CD4-positive, alpha-beta T cell treated with Interleukin-17A for 4 hours (primary cell): ENCODE measurements around the gene CFD.
"Not testable (repeated sequence)": the region's sequence is repeated elsewhere in the genome, so short reads cannot be mapped to it uniquely, and the experiment has no call there.

ENCODE experiments used
- DNase-seq: peaks from one replicate; pipeline ENCODE4 v3.0.0-alpha.2; 2020; ENCODE audit warnings: mixed read lengths

The CFD gene

DNA sequence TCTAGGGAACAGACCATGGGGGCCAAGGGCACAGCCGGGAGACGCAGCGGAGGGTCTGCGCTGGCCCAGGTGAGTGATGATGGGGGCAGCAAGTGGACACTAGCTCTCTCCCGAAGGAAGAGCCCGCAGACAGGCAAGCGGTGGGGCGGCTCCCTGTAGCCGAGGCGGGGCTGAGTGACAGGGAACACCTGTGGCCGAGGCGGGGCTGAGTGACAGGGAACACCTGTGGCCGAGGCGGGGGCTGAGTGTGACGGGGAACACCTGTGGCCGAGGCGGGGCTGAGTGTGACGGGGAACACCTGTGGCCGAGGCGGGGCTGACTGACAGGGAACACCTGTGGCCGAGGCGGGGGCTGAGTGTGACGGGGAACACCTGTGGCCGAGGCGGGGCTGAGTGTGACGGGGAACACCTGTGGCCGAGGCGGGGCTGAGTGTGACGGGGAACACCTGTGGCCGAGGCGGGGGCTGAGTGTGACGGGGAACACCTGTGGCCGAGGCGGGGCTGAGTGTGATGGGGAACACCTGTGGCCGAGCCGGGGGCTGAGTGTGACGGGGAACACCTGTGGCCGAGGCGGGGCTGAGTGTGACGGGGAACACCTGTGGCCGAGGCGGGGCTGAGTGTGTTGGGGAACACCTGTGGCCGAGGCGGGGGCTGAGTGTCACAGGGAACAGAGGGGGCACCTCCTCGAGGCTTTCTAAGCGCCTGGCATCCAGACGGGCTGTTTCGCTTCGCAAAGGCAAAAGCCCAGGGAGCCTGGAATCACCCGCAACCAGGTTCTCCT lies 32.1 kb downstream of the CFD start:
- not testable (repeated sequence) for DNase-seq

DNA sequence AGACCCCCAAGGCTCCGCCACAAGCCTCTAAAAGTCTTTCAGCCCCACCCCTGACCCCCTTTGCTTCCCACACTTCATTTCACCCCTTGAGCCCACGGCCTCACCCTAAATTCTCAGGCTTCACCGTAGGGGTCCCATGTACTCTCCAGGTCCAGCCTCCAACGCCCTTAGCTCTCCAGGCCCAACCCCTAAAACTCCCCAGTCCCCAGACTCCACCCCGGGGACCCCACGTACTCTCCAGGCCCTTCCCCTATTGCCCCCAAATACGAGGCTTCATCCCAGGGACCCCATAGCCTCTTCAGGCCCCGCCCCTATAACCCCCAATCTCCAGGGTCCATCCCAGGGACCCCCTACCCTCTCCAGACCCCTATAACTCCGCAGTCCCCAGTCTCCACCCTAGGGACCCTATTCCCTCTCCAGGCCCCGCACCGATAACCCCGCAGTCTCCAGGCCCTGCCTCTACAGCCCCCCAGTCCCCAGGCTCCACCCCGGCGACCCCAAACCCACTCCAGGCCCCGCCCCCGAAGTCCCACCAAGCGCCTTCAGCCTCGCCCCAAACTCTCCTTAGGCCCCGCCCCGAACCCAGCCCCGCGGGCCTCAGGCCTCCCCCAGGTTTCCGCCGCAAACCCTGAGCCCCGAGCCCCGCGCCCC lies 32.9 kb downstream of the CFD start:
- no peak for DNase-seq

DNA sequence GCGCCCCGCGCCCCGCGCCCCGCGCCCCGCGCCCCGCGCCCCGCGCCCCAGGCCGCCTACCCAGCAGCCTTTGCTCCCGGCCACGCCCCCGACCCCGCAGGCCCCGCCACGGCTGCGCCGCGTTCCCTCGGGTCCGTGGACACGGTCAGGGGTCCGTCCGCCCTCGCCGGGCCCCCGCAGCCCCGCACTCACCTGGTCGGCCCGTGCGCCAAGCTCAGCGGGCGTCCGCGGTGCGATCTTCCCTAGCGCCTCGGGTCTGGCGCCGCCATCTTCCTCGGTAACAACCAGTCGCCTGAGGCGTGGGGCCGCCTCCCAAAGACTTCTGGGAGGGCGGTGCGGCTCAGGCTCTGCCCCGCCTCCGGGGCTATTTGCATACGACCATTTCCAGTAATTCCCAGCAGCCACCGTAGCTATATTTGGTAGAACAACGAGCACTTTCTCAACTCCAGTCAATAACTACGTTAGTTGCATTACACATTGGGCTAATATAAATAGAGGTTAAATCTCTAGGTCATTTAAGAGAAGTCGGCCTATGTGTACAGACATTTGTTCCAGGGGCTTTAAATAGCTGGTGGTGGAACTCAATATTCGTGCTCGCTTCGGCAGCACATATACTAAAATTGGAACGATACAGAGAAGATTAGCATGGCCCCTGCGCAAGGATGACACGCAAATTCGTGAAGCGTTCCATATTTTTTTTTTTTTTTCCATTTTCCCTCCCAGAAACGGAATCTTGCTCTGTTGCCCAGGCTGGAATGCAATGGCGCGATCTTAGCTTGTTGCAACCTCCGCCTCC lies 33.6 kb downstream of the CFD start, which contains the start of the genes MED16 and RNU6-9:
Gene MED16, minus strand, starts transcription at position 294 of the 796 bp plus-strand sequence. CDS start 2,056 bp downstream, outside the sequence.
Gene RNU6-9, plus strand, starts transcription at position 591 of the 796 bp plus-strand sequence.
- peak; percentile 93 for DNase-seq

DNA sequence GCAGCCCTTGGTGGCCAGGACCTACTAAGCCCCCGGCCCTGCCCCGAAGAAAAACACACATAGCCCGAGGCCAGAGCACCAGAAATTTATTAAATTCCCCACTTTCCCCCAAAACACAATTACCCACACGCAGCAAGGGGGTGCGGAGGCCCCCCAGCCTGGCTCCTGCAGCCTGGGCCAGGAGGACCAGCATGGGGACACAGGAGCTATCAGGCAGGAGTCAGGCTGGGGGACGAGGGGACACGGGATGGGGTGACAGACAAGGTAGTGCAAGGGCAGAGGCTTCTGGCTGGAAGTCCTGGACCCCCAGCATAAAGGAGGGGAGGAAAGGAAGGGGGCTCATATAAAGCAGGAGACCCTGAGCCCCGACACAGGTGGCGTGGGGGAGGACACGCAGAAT lies 37.0 kb downstream of the CFD start:
- no peak for DNase-seq

DNA sequence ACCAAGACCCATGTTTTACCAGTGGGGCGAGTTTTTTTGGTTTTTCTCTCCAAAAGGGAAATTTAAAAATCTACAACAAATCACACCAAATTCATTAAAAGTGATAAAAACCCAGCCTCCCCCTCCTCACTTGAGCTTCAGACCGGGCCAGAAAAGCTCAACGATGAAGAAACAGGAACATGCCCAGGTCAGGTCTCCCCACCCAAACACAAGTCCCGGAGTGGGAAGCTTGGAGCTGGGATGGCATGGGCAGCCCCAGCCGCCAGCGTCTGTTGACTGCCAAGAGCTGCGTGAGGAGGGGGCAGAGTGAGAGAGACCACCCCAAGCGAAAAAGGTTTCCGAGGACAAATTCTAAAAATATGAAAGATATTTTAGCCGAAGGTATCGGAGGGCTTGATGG lies 37.5 kb downstream of the CFD start:
- no peak for DNase-seq

DNA sequence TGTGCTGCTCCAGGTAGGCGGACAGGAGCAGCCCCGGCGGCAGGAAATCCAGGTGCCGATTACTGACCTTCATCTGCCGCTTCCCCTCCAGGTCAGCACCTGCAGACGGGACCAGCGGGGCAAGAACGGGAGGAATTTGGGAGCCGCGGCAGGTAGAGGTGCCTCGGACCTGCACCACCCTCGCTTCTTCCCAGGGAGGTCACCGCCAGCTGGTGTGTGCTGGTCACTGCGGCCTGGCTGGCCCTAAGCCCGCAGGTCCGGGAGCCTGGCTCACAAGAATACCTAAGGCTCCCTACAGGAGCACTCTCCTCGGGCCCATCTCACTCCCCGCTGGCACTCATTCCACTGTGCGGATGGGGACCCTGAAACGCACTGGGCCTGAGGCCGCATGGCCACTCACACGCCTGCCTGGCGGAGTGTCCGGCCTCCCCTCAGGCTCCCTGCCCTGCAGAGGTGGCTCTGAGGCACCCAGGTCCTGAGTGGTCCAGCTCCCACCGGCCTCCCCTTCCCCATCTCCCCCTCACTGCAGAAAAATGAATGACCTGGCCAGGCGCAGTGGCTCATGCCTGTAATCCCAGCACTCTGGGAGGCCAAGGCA lies 38.1 kb downstream of the CFD start:
- DNase-seq = no peak

DNA sequence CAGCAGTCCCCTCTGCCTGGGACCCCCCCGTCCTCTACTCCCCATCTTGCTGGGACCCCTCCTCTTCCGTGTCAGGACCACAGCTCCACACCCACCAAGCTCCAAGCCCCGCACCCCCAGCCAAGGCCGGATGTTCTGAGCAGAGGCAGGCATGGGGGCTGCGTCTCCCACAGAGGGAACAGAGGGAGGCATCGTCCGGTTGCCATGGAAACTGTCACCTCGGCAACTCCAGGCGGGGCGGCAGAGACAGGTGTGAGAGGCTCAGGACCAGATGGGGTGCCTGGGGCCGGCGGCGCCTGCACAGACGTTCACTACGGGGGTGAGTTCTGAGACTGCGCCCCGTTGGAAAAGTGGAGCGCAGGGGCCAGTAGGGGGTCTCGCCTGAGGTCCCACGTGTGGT lies 39.2 kb downstream of the CFD start:
- DNase-seq = peak; percentile 62

DNA sequence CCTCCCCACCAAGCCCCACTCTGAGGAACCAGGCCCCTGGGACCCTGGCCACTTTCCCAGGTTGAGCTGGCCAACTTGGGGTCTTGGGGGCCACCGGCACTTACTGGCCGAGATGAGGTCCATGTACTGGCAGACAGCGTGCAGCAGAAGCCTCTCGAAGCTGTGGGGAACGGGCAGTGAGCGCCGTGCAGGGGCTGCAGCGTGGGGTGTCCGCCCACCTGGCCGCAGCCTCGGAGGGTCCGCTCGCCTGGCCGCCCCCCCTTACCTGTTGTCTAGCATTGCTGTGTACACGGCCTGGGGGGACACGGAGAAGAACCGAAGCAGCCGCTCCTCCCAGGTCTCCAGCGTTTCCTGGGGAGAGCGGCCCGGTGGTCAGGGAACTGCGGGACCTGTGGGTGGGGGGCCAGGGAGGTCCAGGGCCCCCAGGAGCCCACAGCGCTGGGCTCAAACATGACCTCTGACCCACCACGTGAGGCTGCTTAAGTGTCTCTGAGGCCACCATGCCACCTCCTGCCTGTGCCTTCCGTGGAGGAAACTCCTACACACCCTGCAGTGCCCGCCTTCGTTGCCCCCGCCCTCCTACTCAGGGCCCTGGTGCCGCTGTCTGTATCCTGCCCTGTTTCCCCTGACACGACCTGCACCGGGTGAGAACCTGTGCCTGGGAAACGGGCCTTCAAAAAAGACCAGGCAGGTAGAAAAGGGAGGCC lies 40.0 kb downstream of the CFD start:
- DNase-seq = no peak

DNA sequence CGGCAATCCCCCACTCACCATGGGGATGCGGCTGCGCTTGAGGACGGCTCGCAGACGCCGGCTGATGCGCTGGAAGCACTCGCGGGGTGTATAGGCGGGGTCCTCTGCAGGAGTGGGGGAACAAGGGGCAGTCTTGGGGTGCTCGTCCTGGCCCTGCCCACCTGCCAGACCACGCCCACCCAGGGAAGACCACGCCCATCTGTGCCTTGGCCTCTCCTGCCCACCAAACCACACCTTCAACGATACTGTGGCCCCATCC lies 40.5 kb downstream of the CFD start:
- DNase-seq = no peak

DNA sequence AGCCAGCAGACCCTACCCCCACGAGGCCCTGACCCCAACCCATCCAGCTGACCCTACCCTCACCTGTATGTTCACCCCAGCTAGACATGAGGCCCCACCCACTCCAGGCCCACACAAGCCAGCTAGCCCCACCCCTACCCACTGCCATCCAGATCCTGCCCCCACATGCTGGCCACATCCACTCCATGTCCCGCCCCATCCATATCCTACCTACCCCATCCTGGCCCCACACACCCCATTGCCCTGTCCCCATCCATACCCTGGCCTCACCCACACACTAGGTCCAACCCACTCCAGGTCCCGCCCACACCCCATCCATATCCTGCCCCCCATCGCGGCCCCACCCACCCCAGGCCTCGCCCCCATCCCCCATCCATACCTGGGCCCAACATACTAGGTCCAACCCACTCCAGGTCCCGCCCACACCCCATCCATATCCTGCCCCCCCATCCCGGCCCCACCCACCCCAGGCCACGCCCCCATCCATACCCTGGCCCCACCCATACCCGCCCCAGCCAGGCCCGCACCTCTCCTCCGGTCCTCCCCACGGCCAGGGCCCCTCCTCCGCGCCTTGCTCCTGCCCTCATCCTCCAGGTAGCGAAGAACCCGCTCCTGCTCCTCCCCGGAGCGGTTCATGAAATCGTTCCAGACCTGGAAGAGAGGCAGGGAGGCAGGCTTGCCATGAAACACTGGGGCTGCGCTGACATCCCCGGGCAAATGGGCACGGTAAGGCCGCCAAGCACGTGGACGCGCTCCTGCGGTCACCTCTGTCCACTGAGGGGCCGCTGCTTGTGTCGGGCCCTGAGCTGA lies 41.0 kb downstream of the CFD start:
- peak; percentile 53 for DNase-seq

DNA sequence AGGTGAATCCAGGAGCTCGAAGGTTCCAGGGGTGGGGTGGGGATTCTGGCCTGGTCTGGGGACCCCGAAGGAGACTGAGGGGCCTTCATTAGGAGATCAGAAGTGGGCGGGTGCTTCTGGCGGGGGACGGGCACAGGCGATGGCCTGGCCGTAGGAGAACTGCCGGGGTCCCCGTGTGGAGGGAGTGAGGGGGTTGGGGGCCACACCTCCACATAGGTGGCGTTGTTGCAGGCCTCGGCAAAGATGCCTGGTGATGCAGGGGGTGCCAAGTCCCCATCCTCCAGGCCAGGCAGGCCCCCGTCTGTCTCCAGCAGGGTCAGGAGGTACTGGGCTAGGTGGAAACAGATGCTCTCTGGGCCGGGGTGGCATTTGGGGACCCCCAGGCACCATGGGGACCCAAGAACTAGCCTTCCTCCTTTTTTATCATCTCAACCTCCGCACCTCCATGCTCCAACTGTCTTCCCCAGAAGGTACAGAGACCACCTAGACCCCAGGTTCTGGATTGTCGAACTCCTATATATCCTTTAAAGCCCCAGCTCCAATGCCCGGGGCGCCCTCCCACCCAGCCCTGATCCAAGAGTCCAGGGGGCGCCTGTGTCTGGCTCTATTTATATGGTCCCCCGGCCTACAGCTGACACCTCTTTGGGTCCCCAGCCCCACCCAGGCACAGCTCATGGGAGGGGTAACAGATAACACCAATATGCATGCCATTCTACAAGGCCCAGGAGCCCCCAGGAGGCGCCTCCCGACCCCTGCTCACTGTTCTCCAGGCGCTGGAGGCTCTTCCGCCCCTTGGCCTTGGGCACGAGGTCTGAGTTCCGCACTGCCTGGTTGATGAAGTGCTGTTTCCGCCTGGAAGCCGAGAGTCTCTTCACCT lies 42.0 kb downstream of the CFD start:
- no peak for DNase-seq

DNA sequence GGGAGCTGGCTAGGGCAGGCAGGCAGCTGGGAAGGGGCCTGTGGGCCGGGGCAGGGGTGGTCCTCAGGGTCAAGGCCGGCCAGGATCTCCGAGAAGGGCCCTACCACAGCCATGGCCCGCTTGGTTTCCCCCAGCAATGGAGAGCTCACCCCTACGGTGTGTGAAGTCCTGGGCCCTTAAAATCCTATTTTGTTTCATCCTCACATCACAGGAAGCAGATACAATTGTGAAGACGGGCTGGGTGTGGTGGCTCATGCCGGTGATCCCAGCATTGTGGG lies 42.6 kb downstream of the CFD start:
- DNase-seq = no peak

DNA sequence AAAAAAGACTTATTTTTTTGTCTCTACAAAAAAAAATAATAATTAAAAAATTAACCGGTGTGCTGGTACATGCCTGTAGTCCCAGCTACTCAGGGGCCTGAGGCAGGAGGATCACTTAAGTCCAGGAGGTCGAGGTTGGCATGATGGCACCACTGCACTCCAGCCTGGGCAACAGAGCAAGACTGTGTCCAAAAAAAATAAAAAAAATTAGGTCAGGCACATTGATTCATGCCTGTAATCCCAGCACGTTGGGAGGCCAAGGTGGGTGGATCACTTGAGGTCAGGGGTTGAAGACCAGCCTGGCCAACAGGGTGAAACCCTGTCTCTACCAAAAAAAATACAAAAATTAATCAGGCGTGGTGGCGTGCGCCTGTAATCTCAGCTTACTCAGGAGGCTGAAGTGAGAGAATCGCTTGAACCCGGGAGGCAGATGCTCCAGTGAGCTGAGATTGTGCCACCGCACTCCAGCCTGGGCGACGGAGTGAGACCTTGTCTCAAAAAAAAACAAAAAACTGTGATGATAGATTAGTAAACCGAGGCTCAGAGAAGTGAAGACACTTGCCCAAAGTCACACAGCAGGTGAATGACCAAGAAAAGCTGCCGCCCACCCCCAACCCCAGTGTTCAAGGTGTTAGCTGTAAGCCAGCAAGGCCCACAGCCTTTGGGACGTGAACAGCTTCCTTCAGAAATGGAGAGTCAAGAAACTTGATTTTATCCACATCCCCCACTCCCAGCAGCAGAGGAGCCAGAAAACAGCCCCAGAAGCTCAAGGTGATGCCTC lies 43.2 kb downstream of the CFD start:
- DNase-seq = no peak

DNA sequence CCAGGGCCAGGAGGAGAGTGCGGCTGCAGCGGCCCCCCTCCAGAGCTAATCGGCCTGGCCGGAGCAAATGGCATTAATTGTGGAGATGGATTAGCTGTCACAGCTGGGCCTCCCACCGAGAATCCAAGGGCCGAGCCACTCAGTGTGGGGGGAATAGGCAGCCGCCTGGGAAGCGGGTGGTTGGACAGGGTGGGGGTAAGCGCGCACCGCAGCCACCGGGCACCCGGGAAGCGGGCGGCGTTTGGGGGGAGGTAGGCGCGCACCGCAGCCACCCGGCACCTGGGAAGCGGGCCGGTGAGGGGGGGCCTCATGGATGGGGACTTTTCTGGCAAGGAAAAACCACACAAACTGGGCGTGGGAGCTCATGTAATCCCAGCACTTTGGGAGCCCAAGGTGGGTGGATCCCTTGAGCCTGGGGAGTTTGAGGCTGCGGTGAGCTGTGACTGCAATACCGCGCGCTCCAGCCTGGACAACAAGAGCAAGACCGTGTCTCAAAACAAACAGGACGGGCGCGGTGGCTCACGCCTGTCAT lies 43.9 kb downstream of the CFD start:
- no peak for DNase-seq

DNA sequence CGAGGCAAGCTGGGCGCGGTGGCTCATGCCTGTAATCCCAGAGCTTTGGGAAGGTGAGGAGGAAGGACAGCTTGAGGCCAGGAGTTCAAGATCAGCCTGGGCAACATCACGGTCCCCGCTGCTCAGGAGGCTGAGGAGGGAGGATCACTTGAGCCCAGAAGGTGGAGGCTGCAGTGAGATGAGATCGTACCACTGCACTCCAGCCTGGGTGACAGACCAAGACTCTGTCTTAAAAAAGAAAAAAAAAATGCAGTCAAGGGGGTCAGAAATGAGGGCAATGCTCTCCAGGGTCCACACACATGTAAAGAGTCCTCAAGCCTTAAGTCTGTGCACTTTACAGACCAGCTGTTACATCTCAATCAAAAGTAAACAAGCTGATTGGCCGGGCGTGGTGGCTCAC lies 45.1 kb downstream of the CFD start:
- no peak for DNase-seq

DNA sequence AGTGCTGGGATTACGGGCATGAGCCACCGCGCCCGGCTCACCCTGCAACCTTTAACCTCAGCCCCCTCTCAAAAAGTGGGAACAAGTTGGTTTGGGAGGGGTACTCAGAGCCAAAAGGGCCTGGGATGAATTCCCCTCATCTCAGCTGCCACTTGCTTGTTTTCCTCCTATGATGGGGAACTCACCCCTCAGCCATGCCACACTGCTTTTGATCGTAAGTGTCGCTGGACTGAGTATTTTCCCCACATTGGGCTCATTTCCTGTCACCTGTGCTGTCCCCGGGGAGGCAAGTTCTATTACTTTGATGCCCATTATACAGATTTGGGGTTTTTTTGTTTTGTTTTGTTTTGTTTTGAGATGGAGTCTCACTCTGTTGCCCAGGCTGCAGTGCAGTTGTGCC lies 47.0 kb downstream of the CFD start:
- DNase-seq = peak; percentile 23

DNA sequence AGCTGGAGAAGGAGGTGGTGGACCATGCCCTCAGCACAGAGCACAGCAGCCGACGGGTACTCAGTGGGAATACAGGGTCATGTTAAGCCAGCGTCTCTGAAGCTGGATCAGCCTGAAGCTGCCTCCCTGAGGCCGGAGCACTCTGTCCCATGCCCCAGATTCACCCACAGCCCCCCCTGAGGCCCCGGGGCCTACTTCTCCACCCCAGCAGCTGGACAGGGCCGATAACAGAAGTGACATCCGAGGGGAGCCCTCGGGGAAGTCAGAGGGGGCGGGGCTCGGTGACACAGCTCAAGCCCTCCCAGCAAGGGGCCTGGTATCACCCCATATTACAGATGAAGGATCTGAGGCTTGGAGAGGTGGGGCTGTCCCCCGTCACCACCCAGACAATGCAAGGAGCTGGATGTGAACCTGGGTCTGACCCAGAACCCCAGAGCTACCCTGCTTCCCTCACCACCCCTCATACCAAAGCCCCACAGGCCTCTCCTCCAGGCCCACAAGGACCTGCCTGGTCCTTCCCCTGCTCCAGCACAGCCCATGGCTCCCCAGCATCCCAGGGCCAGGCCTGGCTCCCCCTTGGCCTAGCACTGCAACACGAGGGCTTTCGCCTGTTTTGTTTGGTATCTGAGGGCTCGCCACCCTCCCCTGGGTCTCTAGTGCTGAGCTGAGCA lies 47.9 kb downstream of the CFD start:
- DNase-seq = peak; percentile 60

DNA sequence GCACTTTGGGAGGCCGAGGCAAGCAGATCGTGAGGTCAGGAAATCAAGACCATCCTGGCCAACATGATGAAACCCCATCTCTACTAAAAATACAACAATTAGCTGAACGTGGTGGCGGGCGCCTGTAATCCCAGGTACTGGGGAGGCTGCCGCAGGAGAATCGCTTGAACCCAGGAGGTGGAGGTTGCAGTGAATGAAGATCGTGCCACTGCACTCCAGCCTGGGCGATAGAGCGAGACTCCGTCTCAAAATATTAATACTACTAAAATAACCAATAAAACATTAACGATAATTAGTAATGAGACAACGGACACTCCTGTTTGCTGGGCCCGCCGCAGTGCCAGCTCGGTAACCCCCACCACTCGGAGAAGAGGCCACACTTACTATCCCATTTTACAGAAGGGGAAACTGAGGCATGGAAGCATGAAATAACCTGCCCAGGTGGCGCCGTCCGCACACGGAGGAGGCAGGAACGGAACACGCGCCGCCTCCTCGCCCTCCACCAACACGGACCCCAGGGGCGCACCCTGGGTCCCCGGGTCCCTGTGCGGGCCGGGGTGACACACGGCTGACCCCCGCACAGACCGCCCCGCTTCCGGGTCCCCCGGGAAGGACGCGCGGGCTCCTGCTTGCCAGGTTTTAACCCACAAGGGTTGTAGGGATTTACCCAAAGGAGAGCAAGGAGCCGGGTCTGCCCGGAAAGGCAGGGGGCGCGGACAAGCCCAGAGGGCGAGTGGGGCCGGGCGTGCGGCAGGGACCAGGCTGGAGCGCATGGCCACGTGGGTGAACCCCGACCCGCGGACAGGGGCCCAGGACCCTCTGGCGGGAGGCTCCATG lies 52.0 kb downstream of the CFD start:
- no peak for DNase-seq
